Measurements from ENCODE around the gene FOXJ3. TPM values are rescaled to one million over a fixed set of nuclear protein-coding genes. Genes with fewer than 3 reads are reported as not detected.

The FOXJ3 gene
- total and polyA plus RNA-seq, 2 of the 13 experiments (the other 11 are each of a cell fraction or from before 2014, with no cell fraction given), result 16.6 to 48.5 TPM

DNA sequence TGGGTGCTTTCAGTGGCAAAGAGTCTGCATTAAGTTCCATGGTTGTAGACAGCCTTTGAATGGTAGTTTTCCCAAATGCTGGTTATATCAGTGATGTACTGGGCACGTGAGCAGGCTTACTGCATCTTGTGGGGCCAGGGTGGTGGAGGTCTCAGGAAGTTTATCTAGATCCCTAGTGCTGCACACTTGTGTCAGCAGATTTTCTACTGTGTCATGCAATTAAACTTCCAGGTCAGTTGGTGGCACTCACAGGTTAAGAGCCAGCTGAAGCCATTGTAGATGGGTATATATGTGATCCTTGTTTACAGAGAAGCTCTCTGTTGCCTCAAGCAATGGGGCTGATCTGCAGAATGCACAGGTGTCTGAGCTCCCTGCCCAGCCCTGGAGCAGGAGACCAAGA, 33.0 kb downstream of the FOXJ3 start (continued):
- TF ChIP-seq CBX5 (CRISPR knock-in tag; IDR thresholded peaks at IDR 0.05; ENCODE audit: borderline replicate concordance) (no peak), HIVEP1 (CRISPR knock-in tag; IDR thresholded peaks at IDR 0.05) (no peak), STAG1 (CRISPR knock-in tag; IDR thresholded peaks at IDR 0.05) (0 out of 2 replicates have a peak, but pooled peaks have one; percentile 3)
- TF ChIP-seq, protein P1, sequence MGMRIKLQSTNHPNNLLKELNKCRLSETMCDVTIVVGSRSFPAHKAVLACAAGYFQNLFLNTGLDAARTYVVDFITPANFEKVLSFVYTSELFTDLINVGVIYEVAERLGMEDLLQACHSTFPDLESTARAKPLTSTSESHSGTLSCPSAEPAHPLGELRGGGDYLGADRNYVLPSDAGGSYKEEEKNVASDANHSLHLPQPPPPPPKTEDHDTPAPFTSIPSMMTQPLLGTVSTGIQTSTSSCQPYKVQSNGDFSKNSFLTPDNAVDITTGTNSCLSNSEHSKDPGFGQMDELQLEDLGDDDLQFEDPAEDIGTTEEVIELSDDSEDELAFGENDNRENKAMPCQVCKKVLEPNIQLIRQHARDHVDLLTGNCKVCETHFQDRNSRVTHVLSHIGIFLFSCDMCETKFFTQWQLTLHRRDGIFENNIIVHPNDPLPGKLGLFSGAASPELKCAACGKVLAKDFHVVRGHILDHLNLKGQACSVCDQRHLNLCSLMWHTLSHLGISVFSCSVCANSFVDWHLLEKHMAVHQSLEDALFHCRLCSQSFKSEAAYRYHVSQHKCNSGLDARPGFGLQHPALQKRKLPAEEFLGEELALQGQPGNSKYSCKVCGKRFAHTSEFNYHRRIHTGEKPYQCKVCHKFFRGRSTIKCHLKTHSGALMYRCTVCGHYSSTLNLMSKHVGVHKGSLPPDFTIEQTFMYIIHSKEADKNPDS (CRISPR knock-in tag; IDR thresholded peaks at IDR 0.05), result no peak

DNA sequence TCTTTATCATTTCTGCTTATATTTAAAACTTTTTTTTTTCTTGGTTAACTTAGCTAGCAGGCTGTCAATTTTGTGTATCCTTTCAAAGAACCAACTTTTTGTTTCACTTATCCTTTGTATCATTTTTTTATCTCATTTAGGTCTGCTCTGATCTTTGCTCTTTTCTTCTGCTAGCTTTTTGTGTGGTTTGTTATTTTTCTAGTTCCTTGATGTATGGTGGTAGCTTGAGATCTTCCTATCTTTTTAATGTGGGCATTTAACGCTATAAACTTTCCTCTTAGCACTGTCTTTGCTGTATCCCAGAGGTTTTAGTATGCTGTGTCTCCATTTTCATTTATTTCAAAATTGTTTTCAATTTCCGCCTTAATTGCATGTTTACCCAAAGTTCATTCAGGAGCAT, 36.5 kb downstream of the FOXJ3 start:
- Histone ChIP-seq H4K20me1 (ENCODE audit: insufficient read depth, low read length) (peaks cover 11% of the 10 kb centered on the region), H3K4me3 (replicated peaks in 1 of 3; ENCODE audit: insufficient read depth in 1 of 3, low read depth in 2 of 3, low read length in 3 of 3) (no peak overlapping the region), H3K4me2 (ENCODE audit: low read depth, low read length) (no peak overlapping the region), H3K9ac (ENCODE audit: insufficient read depth, low read depth, low read length) (no peak overlapping the region), H3K9me3 (ENCODE audit: low read length) (no peaks in the 10 kb centered on the region; the same call in 1 of the 2 replicates), H3K27ac (ENCODE audit: extremely low read length, insufficient read depth, low read length) (no peak overlapping the region), H3K27me3 (ENCODE audit: control insufficient read depth in 1 of 2, insufficient read depth in 2 of 2, low read length in 2 of 2) (no peaks in the 10 kb centered on the region), H3K79me2 (ENCODE audit: insufficient read depth, low read length) (peaks cover 21% of the 10 kb centered on the region), H2AFZ (ENCODE audit: low read length) (no peak overlapping the region), H3K36me3 (replicated peaks in 1 of 2; ENCODE audit: control insufficient read depth in 1 of 2, insufficient read depth in 2 of 2, low read length in 2 of 2) (peaks cover 5 to 23% of the 10 kb centered on the region in 2 experiments), H3K4me1 (ENCODE audit: insufficient read depth, low read length) (no peaks in the 10 kb centered on the region)
- ATAC-seq (no peak), FAIRE-seq (no peak), DNase-seq (ENCODE audit: low spot score) (no peak)
- POLR2A ChIA-PET, result no interaction called here
- in situ Hi-C loops (cut with HindIII; ENCODE audit: extremely low pct_ligation_motif_present, low pct_unique_long_range_greater_than_20kb), result no loop called here
- intact Hi-C loops (cut with micrococcal nuclease; ENCODE audit: unreplicated experiment), result no loop called here
- 96% methylated on average over 2 of the region's 2 CpGs for WGBS (ENCODE audit: low lambda C conversion rate)
- CTCF ChIA-PET (ENCODE audit: low intra/inter-chr PET ratio, low total read pairs), result no interaction called here
- no TSS peak for BruUV-seq (replicated peaks)
- TF ChIP-seq ZNF382 (CRISPR knock-in tag; IDR thresholded peaks at IDR 0.05; ENCODE audit: borderline replicate concordance) (no peak), ZMYM3 (CRISPR knock-in tag; IDR thresholded peaks at IDR 0.05) (no peak), HOXA3 (CRISPR knock-in tag; IDR thresholded peaks at IDR 0.05) (no peak), ZNF350 (CRISPR knock-in tag; IDR thresholded peaks at IDR 0.05; ENCODE audit: borderline replicate concordance, low read depth) (no peak), U2AF1 (optimal IDR thresholded peaks at IDR 0.05; ENCODE audit: low read depth, low read length) (no peak), ZNF790 (CRISPR knock-in tag; IDR thresholded peaks at IDR 0.05; ENCODE audit: borderline replicate concordance) (no peak), ELF4 (CRISPR knock-in tag; IDR thresholded peaks at IDR 0.05; ENCODE audit: borderline replicate concordance) (no peak), YEATS2 (CRISPR knock-in tag; IDR thresholded peaks at IDR 0.05; ENCODE audit: borderline replicate concordance) (no peak), ESRRA (CRISPR knock-in tag; IDR thresholded peaks at IDR 0.05; ENCODE audit: low read depth) (no peak), ZNF607 (CRISPR knock-in tag; IDR thresholded peaks at IDR 0.05; ENCODE audit: borderline replicate concordance) (no peak)
- TF ChIP-seq, protein P2, sequence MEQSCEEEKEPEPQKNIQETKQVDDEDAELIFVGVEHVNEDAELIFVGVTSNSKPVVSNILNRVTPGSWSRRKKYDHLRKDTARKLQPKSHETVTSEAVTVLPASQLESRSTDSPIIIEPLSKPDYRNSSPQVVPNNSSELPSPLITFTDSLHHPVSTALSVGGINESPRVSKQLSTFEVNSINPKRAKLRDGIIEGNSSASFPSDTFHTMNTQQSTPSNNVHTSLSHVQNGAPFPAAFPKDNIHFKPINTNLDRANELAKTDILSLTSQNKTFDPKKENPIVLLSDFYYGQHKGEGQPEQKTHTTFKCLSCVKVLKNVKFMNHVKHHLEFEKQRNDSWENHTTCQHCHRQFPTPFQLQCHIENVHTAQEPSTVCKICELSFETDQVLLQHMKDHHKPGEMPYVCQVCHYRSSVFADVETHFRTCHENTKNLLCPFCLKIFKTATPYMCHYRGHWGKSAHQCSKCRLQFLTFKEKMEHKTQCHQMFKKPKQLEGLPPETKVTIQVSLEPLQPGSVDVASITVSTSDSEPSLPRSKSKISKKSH (CRISPR knock-in tag; IDR thresholded peaks at IDR 0.05; ENCODE audit: borderline replicate concordance), result no peak
- TF ChIP-seq, protein P3, sequence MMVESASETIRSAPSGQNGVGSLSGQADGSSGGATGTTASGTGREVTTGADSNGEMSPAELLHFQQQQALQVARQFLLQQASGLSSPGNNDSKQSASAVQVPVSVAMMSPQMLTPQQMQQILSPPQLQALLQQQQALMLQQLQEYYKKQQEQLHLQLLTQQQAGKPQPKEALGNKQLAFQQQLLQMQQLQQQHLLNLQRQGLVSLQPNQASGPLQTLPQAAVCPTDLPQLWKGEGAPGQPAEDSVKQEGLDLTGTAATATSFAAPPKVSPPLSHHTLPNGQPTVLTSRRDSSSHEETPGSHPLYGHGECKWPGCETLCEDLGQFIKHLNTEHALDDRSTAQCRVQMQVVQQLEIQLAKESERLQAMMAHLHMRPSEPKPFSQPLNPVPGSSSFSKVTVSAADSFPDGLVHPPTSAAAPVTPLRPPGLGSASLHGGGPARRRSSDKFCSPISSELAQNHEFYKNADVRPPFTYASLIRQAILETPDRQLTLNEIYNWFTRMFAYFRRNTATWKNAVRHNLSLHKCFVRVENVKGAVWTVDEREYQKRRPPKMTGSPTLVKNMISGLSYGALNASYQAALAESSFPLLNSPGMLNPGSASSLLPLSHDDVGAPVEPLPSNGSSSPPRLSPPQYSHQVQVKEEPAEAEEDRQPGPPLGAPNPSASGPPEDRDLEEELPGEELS (CRISPR knock-in tag; IDR thresholded peaks at IDR 0.05), result no peak
- TF ChIP-seq, protein P4, sequence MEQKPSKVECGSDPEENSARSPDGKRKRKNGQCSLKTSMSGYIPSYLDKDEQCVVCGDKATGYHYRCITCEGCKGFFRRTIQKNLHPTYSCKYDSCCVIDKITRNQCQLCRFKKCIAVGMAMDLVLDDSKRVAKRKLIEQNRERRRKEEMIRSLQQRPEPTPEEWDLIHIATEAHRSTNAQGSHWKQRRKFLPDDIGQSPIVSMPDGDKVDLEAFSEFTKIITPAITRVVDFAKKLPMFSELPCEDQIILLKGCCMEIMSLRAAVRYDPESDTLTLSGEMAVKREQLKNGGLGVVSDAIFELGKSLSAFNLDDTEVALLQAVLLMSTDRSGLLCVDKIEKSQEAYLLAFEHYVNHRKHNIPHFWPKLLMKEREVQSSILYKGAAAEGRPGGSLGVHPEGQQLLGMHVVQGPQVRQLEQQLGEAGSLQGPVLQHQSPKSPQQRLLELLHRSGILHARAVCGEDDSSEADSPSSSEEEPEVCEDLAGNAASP (CRISPR knock-in tag; IDR thresholded peaks at IDR 0.05; ENCODE audit: borderline replicate concordance), result no peak
